ENCODE data around the gene TBXT.

The TBXT gene

DNA sequence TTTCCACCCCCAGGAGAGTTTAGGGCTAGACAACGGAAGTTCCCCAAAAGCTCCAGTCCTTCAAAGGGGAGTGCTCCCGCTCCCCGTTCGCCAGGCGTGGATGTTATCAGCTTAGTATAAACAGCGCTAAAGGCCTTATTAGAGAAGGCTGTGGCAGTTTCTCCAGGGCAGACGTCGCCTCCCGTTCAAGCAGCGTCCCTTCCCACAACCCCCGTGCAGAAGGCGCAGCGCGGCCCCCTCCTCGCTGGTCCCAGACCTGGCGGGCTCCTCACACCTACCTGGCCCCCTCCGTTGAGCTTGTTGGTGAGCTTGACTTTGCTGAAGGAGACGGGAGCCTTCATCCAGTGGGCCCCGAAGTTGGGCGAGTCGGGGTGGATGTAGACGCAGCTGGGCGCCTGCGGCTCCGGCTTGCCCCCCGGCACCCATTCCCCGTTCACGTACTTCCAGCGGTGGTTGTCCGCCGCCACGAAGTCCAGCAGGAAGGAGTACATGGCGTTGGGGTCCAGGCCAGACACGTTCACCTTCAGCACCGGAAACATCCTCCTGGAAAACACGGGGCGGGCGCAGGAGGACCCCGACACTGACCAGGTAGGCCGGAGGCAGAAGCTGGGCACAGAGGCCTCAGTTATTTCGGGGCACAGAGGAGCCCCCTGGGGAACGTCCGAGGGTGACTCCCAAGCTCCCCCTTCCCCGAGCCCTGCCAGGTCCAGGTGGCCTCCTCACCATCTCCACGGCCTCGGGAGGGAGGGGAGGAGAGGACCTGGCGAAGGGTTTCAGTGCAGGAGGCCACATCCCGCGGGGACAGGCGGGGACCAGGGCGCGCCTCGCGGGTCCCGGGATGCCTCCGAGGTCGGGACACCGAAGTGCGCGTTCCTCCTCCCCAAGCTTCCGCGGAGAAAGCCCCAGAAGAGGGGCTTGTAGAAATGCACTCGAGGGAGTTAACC lies 1.1 kb downstream of the TBXT start:
- no peak for TF ChIP-seq TAF1 (IDR thresholded peaks at IDR 0.05; ENCODE audit: borderline replicate concordance, insufficient read depth, low read length)
- no peak for TF ChIP-seq POLR2AphosphoS5 (IDR thresholded peaks at IDR 0.05; ENCODE audit: low read depth, low read length)
- TF ChIP-seq, protein P1, sequence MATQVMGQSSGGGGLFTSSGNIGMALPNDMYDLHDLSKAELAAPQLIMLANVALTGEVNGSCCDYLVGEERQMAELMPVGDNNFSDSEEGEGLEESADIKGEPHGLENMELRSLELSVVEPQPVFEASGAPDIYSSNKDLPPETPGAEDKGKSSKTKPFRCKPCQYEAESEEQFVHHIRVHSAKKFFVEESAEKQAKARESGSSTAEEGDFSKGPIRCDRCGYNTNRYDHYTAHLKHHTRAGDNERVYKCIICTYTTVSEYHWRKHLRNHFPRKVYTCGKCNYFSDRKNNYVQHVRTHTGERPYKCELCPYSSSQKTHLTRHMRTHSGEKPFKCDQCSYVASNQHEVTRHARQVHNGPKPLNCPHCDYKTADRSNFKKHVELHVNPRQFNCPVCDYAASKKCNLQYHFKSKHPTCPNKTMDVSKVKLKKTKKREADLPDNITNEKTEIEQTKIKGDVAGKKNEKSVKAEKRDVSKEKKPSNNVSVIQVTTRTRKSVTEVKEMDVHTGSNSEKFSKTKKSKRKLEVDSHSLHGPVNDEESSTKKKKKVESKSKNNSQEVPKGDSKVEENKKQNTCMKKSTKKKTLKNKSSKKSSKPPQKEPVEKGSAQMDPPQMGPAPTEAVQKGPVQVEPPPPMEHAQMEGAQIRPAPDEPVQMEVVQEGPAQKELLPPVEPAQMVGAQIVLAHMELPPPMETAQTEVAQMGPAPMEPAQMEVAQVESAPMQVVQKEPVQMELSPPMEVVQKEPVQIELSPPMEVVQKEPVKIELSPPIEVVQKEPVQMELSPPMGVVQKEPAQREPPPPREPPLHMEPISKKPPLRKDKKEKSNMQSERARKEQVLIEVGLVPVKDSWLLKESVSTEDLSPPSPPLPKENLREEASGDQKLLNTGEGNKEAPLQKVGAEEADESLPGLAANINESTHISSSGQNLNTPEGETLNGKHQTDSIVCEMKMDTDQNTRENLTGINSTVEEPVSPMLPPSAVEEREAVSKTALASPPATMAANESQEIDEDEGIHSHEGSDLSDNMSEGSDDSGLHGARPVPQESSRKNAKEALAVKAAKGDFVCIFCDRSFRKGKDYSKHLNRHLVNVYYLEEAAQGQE (IDR thresholded peaks at IDR 0.05; ENCODE audit: insufficient read depth in 1 of 2, low read depth in 2 of 2, low read length in 2 of 2), result no peak
- no peak for TF ChIP-seq SIN3A (IDR thresholded peaks at IDR 0.05; ENCODE audit: borderline replicate concordance, insufficient read depth, low read length)
- TF ChIP-seq FOXP2 (optimal IDR thresholded peaks at IDR 0.05; ENCODE audit: borderline replicate concordance, extremely low read depth, extremely low read length, insufficient read depth), result no peak

DNA sequence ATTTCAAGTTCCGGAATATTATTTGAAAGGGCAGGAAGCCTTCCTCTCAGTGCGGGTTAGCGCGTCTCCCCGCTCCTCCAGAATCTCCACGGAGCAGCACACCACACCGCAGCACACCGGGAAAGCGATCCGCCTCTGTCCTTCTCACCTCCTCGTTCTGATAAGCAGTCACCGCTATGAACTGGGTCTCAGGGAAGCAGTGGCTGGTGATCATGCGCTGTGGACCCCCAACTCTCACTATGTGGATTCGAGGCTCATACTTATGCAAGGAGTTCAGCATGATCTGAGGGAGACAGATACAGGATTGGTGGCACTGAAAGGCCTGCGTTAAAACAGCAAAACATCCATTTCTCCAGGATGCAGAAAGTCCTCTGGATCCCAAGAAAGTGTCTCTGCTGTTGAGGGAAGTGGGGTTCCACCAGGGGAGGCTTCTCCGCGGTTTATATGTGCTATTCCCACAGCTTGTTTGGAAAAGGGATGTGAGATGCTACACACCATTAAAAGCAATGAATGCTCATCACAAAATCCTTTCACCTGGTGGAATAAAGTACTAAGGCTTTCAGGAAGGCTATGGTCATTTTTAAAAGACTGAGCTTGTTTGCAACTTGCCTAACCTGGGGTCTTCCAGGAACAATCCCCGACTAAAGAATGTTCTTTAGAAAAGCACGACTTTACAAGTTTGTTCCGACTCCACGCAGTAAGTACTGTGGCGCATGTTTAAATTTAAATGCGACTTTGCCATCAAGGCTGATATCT lies 1.9 kb downstream of the TBXT start:
- TF ChIP-seq, protein P1 (IDR thresholded peaks at IDR 0.05; ENCODE audit: insufficient read depth in 1 of 2, low read depth in 2 of 2, low read length in 2 of 2), result no peak
- no peak for TF ChIP-seq FOXP2 (optimal IDR thresholded peaks at IDR 0.05; ENCODE audit: borderline replicate concordance, extremely low read depth, extremely low read length, insufficient read depth)
- TF ChIP-seq TAF1 (IDR thresholded peaks at IDR 0.05; ENCODE audit: borderline replicate concordance, insufficient read depth, low read length), result no peak
- TF ChIP-seq POLR2AphosphoS5 (IDR thresholded peaks at IDR 0.05; ENCODE audit: low read depth, low read length), result no peak
- TF ChIP-seq SIN3A (IDR thresholded peaks at IDR 0.05; ENCODE audit: borderline replicate concordance, insufficient read depth, low read length), result no peak

DNA sequence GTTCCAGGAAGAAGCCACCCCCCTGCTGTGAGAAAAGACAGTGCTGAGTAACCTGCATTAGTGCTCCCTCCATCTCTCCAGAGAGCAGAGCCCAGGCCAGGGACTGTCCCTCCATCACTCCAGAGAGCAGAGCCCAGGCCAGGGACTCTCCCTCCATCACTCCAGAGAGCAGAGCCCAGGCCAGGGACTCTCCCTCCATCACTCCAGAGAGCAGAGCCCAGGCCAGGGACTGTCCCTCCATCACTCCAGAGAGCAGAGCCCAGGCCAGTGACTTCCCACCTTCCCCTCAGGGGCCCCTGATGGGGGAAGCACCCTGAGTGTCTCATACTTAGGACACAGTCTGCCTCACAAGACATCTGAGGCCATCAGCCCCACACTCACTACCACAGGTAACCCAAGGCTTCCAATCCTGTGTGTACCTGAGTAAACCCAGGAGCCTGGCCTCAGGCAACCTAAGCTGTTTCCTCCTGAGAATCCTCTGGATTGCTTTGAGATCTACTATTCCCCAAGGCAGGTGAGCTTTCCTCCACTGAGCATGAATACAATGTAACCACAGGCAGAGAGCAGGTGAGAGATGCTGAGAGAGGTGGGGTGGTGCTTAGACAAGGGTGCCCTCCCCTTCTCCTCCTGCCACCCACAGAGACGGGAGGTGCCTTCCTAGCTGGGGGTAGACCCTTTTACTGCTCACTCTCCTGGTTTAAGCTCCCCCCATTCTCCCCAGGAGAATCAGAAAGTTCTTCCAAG lies 4.9 kb downstream of the TBXT start:
- TF ChIP-seq TAF1 (IDR thresholded peaks at IDR 0.05; ENCODE audit: borderline replicate concordance, insufficient read depth, low read length) (no peak), SIN3A (IDR thresholded peaks at IDR 0.05; ENCODE audit: borderline replicate concordance, insufficient read depth, low read length) (no peak)
- TF ChIP-seq, protein P1 (IDR thresholded peaks at IDR 0.05; ENCODE audit: insufficient read depth in 1 of 2, low read depth in 2 of 2, low read length in 2 of 2), result no peak

DNA sequence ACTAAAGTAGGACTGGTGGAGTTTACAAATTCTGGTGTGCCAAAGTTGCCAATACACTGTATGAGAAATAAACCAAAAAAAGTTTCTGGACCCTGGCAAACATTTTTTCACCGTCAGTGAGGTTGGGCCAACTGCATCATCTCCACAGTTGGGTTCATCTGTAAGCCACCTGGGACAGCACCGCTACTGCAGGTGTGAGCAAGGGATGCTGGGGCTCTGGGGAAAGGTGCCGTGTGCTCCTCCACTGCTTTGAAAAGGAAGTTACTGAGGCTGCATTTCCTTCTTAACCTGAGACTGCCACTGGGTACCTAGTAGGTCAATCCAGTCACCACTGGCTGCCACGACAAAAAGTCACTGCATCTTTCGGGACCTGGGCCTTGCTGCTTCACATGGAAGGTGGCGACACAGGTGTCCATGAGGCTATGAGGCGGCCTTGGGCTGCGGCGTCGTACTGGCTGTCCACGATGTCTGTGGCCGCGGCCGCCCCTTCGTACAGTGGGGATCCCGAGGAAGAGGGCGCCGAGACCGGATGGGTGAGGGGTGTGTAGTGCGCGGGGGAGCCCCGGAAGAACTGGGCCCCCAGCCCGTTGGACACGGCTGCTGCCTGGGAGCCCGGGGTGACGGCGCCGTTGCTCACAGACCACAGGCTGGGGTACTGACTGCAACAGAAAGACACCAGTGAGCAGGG lies 9.6 kb downstream of the TBXT start:
- no peak for TF ChIP-seq SIN3A (IDR thresholded peaks at IDR 0.05; ENCODE audit: borderline replicate concordance, insufficient read depth, low read length)
- TF ChIP-seq POLR2AphosphoS5 (IDR thresholded peaks at IDR 0.05; ENCODE audit: low read depth, low read length), result no peak
- no peak for TF ChIP-seq TAF1 (IDR thresholded peaks at IDR 0.05; ENCODE audit: borderline replicate concordance, insufficient read depth, low read length)
- TF ChIP-seq FOXP2 (optimal IDR thresholded peaks at IDR 0.05; ENCODE audit: borderline replicate concordance, extremely low read depth, extremely low read length, insufficient read depth), result no peak
- TF ChIP-seq, protein P1 (IDR thresholded peaks at IDR 0.05; ENCODE audit: insufficient read depth in 1 of 2, low read depth in 2 of 2, low read length in 2 of 2), result no peak
